Tibial artery (tissue), 4 donors: ENCODE results near the gene CMTR2.

Experiments
- DNase-seq, 2 donors: peaks; one replicate each; pipeline ENCODE4 v3.0.0-alpha.2; 2019
- H3K27ac ChIP-seq, 2 donors: fragments of 200-600 bp; sonication (generic) in 1 of 2; 1 replicate in 1 of 2; 2 replicates in 1 of 2; pipeline ENCODE4 v1.5.1; 2018 to 2019; ENCODE audit warnings: mild to moderate bottlenecking in 1 of 2
- H3K27me3 ChIP-seq, 2 donors: fragments of 200-600 bp; sonication (generic) in 1 of 2; one replicate each; pipeline versions ENCODE4 v1.5.1 to v1.6.0; 2016 to 2019
- H3K36me3 ChIP-seq, 3 donors: fragments of 200-600 bp; sonication (generic) in 2 of 3; one replicate each; pipeline ENCODE4 v1.5.1; 2016 to 2019; ENCODE audit warnings: mild to moderate bottlenecking in 2 of 3
- H3K4me1 ChIP-seq, 4 donors: fragments of 200-600 bp; sonication (generic) in 2 of 4; 1 replicate in 3 of 4; 2 replicates in 1 of 4; pipeline ENCODE4 v1.5.1; 2016 to 2019
- H3K4me3 ChIP-seq, 2 donors: fragments of 200-600 bp; sonication (generic) in 1 of 2; 1 replicate in 1 of 2; 2 replicates in 1 of 2; pipeline ENCODE4 v1.5.1; 2018 to 2019; ENCODE audit warnings: mild to moderate bottlenecking in 2 of 2
- H3K9me3 ChIP-seq, 3 donors: fragments of 200-600 bp; sonication (generic) in 1 of 3; one replicate each; pipeline ENCODE4 v1.5.1; 2016 to 2019
- intact Hi-C: fragments of 100-400 bp; cut with DNase I; formaldehyde crosslinking; loops from one replicate; pipeline ENCODE4 v1.15.0; 2023; ENCODE audit warnings: low total_unique reads
- TF ChIP-seq, protein P1 (sequence below), 2 experiments: fragments of 200-600 bp in 1 of 2; fragments of 450-650 bp in 1 of 2; IDR thresholded peaks; one replicate each; pipeline ENCODE4 v1.5.1; 2017 to 2019; ENCODE audit warnings: antibody characterized with exemption in 2 of 2, mild to moderate bottlenecking in 1 of 2, moderate library complexity in 1 of 2

The CMTR2 gene

GRCh38 chr16:71250461-71251235, 38.6 kb downstream of the CMTR2 start:
- Histone ChIP-seq H3K27me3 (no peaks in the 10 kb centered on the region), H3K4me1 (no peaks in the 10 kb centered on the region), H3K27ac (no peak overlapping the region), H3K36me3 (no peaks in the 10 kb centered on the region), H3K9me3 (no peaks in the 10 kb centered on the region), H3K4me3 (no peak overlapping the region)
- intact Hi-C loops, result no loop called here
- DNase-seq, result no peak
- TF ChIP-seq, protein P1, sequence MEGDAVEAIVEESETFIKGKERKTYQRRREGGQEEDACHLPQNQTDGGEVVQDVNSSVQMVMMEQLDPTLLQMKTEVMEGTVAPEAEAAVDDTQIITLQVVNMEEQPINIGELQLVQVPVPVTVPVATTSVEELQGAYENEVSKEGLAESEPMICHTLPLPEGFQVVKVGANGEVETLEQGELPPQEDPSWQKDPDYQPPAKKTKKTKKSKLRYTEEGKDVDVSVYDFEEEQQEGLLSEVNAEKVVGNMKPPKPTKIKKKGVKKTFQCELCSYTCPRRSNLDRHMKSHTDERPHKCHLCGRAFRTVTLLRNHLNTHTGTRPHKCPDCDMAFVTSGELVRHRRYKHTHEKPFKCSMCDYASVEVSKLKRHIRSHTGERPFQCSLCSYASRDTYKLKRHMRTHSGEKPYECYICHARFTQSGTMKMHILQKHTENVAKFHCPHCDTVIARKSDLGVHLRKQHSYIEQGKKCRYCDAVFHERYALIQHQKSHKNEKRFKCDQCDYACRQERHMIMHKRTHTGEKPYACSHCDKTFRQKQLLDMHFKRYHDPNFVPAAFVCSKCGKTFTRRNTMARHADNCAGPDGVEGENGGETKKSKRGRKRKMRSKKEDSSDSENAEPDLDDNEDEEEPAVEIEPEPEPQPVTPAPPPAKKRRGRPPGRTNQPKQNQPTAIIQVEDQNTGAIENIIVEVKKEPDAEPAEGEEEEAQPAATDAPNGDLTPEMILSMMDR (IDR thresholded peaks at IDR 0.05), result no peak

- no peak overlapping the region for H3K27ac ChIP-seq
- no peaks in the 10 kb centered on the region for H3K9me3 ChIP-seq
- intact Hi-C loops, result no loop called here
- no peak overlapping the region for H3K4me3 ChIP-seq
- H3K36me3 ChIP-seq, result no peaks in the 10 kb centered on the region
- H3K27me3 ChIP-seq, result no peaks in the 10 kb centered on the region
- no peak for DNase-seq
- H3K4me1 ChIP-seq, result no peaks in the 10 kb centered on the region
- TF ChIP-seq, protein P1 (IDR thresholded peaks at IDR 0.05), result no peak
These were observed 39.8 kb downstream of the CMTR2 start for GRCh38 chr16:71249399-71249798.

- Histone ChIP-seq H3K4me1 (no peaks in the 10 kb centered on the region), H3K27me3 (no peaks in the 10 kb centered on the region), H3K36me3 (no peaks in the 10 kb centered on the region), H3K4me3 (no peak overlapping the region), H3K9me3 (no peaks in the 10 kb centered on the region), H3K27ac (no peak overlapping the region)
- TF ChIP-seq, protein P1 (IDR thresholded peaks at IDR 0.05), result no peak
- intact Hi-C loops, result no loop called here
- DNase-seq, result no peak
These were observed 41.7 kb downstream of the CMTR2 start for GRCh38 chr16:71247478-71247877.

GRCh38 chr16:71246309-71246708, 42.9 kb downstream of the CMTR2 start:
- no peaks in the 10 kb centered on the region for H3K36me3 ChIP-seq
- intact Hi-C loops, result no loop called here
- DNase-seq, result no peak
- H3K27ac ChIP-seq, result no peak overlapping the region
- H3K27me3 ChIP-seq, result no peaks in the 10 kb centered on the region
- H3K4me3 ChIP-seq, result no peak overlapping the region
- H3K9me3 ChIP-seq, result no peaks in the 10 kb centered on the region
- H3K4me1 ChIP-seq, result no peaks in the 10 kb centered on the region
- TF ChIP-seq, protein P1 (IDR thresholded peaks at IDR 0.05), result no peak

DNA sequence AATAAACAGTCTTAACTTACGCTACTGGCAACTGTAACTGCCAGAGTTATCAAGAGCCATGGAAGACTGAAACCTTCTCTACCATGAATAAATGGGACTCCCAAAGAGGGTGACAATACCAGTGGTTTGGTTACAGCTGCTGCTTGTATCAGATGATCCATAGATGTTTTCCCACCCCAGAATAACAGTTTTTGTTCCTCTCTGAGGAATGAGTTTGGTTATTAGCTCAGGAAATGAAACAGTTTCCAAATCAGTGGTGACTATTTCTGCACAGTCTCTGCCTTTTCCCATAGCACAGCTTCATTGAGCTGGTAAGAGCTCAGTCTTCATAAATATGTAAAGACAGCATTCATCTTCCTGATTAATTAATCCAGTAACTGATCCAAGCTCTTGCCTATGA, 44.7 kb downstream of the CMTR2 start:
- intact Hi-C loops, result no loop called here
- TF ChIP-seq, protein P1 (IDR thresholded peaks at IDR 0.05), result no peak
- H3K27me3 ChIP-seq, result no peaks in the 10 kb centered on the region
- no peaks in the 10 kb centered on the region for H3K36me3 ChIP-seq
- H3K27ac ChIP-seq, result no peak overlapping the region
- DNase-seq, result no peak
- no peaks in the 10 kb centered on the region for H3K4me1 ChIP-seq
- H3K4me3 ChIP-seq, result no peak overlapping the region
- no peaks in the 10 kb centered on the region for H3K9me3 ChIP-seq
